Measurements from ENCODE around the gene RBM22.

DNA sequence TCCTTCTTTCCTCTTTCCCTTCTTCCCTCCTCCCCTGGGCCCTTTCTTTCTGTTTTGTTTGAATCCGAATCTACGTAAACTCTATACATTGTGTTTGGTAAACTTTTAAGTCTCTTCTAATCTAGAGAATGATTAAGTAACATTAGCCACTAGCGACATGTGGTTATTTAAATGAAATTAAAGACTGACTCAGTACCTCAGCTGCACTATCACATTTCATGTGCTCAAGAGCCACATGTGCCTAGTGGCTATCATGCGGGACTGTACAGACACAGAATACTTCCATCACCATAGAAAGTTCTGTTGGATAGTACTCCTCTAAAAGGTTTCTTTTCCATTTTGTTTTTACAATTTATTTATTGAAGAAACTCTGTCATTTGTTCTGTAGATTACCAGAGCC, 29.0 kb upstream of the RBM22 start:
- no peak for TF ChIP-seq POLR2A (IDR thresholded peaks at IDR 0.05; ENCODE audit: low read depth, low read length)
- TF ChIP-seq, protein P1, sequence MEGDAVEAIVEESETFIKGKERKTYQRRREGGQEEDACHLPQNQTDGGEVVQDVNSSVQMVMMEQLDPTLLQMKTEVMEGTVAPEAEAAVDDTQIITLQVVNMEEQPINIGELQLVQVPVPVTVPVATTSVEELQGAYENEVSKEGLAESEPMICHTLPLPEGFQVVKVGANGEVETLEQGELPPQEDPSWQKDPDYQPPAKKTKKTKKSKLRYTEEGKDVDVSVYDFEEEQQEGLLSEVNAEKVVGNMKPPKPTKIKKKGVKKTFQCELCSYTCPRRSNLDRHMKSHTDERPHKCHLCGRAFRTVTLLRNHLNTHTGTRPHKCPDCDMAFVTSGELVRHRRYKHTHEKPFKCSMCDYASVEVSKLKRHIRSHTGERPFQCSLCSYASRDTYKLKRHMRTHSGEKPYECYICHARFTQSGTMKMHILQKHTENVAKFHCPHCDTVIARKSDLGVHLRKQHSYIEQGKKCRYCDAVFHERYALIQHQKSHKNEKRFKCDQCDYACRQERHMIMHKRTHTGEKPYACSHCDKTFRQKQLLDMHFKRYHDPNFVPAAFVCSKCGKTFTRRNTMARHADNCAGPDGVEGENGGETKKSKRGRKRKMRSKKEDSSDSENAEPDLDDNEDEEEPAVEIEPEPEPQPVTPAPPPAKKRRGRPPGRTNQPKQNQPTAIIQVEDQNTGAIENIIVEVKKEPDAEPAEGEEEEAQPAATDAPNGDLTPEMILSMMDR (conservative IDR thresholded peaks at IDR 0.05; ENCODE audit: low read depth, low read length), result no peak
- TF ChIP-seq MAFK (IDR thresholded peaks at IDR 0.05; ENCODE audit: low read depth, low read length), result no peak
- TF ChIP-seq BHLHE40 (IDR thresholded peaks at IDR 0.05; ENCODE audit: low read depth, low read length), result no peak
- TF ChIP-seq, protein P2, sequence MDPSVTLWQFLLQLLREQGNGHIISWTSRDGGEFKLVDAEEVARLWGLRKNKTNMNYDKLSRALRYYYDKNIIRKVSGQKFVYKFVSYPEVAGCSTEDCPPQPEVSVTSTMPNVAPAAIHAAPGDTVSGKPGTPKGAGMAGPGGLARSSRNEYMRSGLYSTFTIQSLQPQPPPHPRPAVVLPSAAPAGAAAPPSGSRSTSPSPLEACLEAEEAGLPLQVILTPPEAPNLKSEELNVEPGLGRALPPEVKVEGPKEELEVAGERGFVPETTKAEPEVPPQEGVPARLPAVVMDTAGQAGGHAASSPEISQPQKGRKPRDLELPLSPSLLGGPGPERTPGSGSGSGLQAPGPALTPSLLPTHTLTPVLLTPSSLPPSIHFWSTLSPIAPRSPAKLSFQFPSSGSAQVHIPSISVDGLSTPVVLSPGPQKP (IDR thresholded peaks at IDR 0.05; ENCODE audit: borderline replicate concordance, low read depth, low read length), result no peak
- TF ChIP-seq RFX5 (IDR thresholded peaks at IDR 0.05; ENCODE audit: low read depth, low read length), result no peak
- TF ChIP-seq RAD21 (IDR thresholded peaks at IDR 0.05; ENCODE audit: low read length), result no peak

Data from IMR-90 (cell line).